Right hindlimb (tissue), 1 donor: ENCODE measurements around the gene RGL1.

Experiments used
- DNase-seq: peaks from one replicate; pipeline ENCODE4 v3.0.0-alpha.2; 2018

The RGL1 gene

GRCh38 chr1:183926983-183927382 is 122.1 kb downstream of the RGL1 start:
- no peak for DNase-seq

- DNase-seq = no peak
Measured at GRCh38 chr1:183931646-183932271, 126.8 kb downstream of the RGL1 start.

- DNase-seq = peak; percentile 88
Measured at GRCh38 chr1:183932412-183932811, 127.5 kb downstream of the RGL1 start.

- DNase-seq = no peak
Measured at GRCh38 chr1:183933528-183934179, 128.7 kb downstream of the RGL1 start.

- DNase-seq = no peak
Measured at GRCh38 chr1:183934314-183934713, 129.4 kb downstream of the RGL1 start.

GRCh38 chr1:183936009-183936408 is 131.1 kb downstream of the RGL1 start:
- no peak for DNase-seq

GRCh38 chr1:183936791-183937190 is 131.9 kb downstream of the RGL1 start:
- DNase-seq = no peak

- peak; percentile 67 for DNase-seq
Measured at GRCh38 chr1:183937611-183938010, 132.7 kb downstream of the RGL1 start.

GRCh38 chr1:183941001-183941400 is 136.1 kb downstream of the RGL1 start:
- DNase-seq = no peak

GRCh38 chr1:183942933-183943693 is 138.2 kb downstream of the RGL1 start:
- DNase-seq = peak; percentile 81

GRCh38 chr1:183945428-183946319 is 140.8 kb downstream of the RGL1 start:
- no peak for DNase-seq

GRCh38 chr1:183946320-183946613 is 141.3 kb downstream of the RGL1 start:
- no peak for DNase-seq

GRCh38 chr1:183947988-183948387 is 143.1 kb downstream of the RGL1 start:
- DNase-seq = no peak

- no peak for DNase-seq
Measured at GRCh38 chr1:183952101-183952500, 147.2 kb downstream of the RGL1 start.

GRCh38 chr1:183953031-183953430 is 148.1 kb downstream of the RGL1 start:
- no peak for DNase-seq

GRCh38 chr1:183954496-183954895 is 149.6 kb downstream of the RGL1 start:
- DNase-seq = no peak

GRCh38 chr1:183956559-183957188 is 151.8 kb downstream of the RGL1 start:
- no peak for DNase-seq

- DNase-seq = no peak
Measured at GRCh38 chr1:183957216-183957830, 152.4 kb downstream of the RGL1 start.

- DNase-seq = no peak
Measured at GRCh38 chr1:183958958-183959357, 154.0 kb downstream of the RGL1 start.

- no peak for DNase-seq
Measured at GRCh38 chr1:183961132-183961531, 156.2 kb downstream of the RGL1 start.

- DNase-seq = no peak
Measured at GRCh38 chr1:183962903-183963302, 158.0 kb downstream of the RGL1 start.

GRCh38 chr1:183965726-183966125 is 160.8 kb downstream of the RGL1 start:
- DNase-seq = no peak
